ENCODE data around the gene MVK. TPM values are rescaled to one million over a fixed set of nuclear protein-coding genes. Genes with fewer than 3 reads are reported as not detected.
"Not testable (repeated sequence)": the region's sequence is repeated elsewhere in the genome, so short reads cannot be mapped to it uniquely, and the experiment has no call there.

Gene MVK
- total and polyA plus RNA-seq, 2 donors (not counting 1 experiment from before 2014, with no cell fraction given) = 18.8 to 22.1 TPM

DNA sequence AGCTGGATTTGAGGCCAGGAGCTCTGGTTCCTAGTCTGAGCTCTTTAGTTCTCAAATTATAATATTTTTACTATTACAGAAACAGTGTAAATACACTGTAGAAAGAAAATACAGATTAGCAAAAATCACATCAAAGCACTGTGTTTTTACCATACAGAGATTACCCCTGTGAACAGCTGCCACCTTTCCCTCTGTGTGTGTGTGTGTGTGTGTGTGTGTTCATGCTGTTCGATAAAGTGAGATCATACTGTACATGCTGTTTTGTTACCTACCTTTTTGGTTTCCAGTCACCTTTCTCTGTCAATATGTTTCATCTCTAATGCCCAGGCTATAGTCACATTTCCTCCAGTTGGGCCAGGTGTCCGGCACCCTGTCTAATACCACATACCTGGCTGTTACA is 26.9 kb downstream of the MVK start:
- Histone ChIP-seq H2AFZ (ENCODE audit: low read length) (no peak overlapping the region), H3K4me2 (ENCODE audit: extremely low read depth, insufficient read depth, low read length) (no peak overlapping the region), H4K20me1 (ENCODE audit: control insufficient read depth, extremely low read depth, insufficient read depth, low read length) (no peaks in the 10 kb centered on the region), H3K4me3 (replicated peaks in 1 of 4; ENCODE audit: control extremely low read depth in 1 of 4, insufficient read depth in 1 of 4, low read depth in 3 of 4, low read length in 4 of 4) (no peak overlapping the region), H3K4me1 (ENCODE audit: control insufficient read depth, extremely low read depth, insufficient read depth, low read length) (peaks cover 5% of the 10 kb centered on the region), H3K27ac (ENCODE audit: insufficient read depth, low read length) (no peak overlapping the region), H3K36me3 (ENCODE audit: control insufficient read depth, insufficient read depth, low read length) (no peaks in the 10 kb centered on the region), H3K79me2 (ENCODE audit: control insufficient read depth, insufficient read depth, low read length) (no peaks in the 10 kb centered on the region), H3K9ac (ENCODE audit: insufficient read depth, low read length) (no peak overlapping the region), H3K9me3 (ENCODE audit: control insufficient read depth, insufficient read depth, low read depth, low read length) (no peaks in the 10 kb centered on the region), H3K27me3 (ENCODE audit: control insufficient read depth, insufficient read depth, low read length) (peaks cover 2% of the 10 kb centered on the region)
- no peak for DNase-seq (ENCODE audit: low read depth in 2 of 2)
- TF ChIP-seq EZH2 (IDR thresholded peaks at IDR 0.05; ENCODE audit: low read length, missing control alignments) (no peak), CTCF (conservative IDR thresholded peaks at IDR 0.05 in 1 of 2, IDR thresholded peaks at IDR 0.05 in 1 of 2; ENCODE audit: low read depth in 1 of 2, low read length in 2 of 2) (no peak)

DNA sequence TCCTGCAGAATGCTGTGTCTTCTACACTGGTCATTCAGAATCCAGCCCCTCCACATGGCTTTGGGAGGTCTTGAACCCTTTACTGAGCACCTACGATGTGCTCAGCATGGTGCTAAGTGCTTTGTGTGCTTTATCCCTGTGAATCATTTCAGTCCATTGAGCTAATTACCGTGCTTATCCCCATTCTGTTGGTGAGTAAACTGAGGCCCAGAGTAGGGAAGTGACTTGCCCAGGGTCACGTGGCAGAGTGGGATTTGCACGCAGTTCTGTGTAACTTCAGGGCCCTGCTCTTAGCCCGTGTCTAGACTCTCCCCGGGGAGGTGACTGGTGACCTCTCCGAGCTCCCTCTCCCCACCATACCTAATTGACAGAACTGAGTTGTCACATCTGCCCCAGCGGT is 27.4 kb downstream of the MVK start:
- no peak for DNase-seq (ENCODE audit: low read depth in 2 of 2)
- H3K36me3 ChIP-seq (ENCODE audit: control insufficient read depth, insufficient read depth, low read length) = no peaks in the 10 kb centered on the region
- H3K4me1 ChIP-seq (ENCODE audit: control insufficient read depth, extremely low read depth, insufficient read depth, low read length) = peaks cover 5% of the 10 kb centered on the region
- H3K27me3 ChIP-seq (ENCODE audit: control insufficient read depth, insufficient read depth, low read length) = peaks cover 6% of the 10 kb centered on the region
- H3K9ac ChIP-seq (ENCODE audit: insufficient read depth, low read length) = no peak overlapping the region
- H3K4me3 ChIP-seq (replicated peaks in 1 of 4; ENCODE audit: control extremely low read depth in 1 of 4, insufficient read depth in 1 of 4, low read depth in 3 of 4, low read length in 4 of 4) = no peak overlapping the region
- no peaks in the 10 kb centered on the region for H4K20me1 ChIP-seq (ENCODE audit: control insufficient read depth, extremely low read depth, insufficient read depth, low read length)
- TF ChIP-seq EZH2 (IDR thresholded peaks at IDR 0.05; ENCODE audit: low read length, missing control alignments) (no peak), CTCF (conservative IDR thresholded peaks at IDR 0.05 in 1 of 2, IDR thresholded peaks at IDR 0.05 in 1 of 2; ENCODE audit: low read depth in 1 of 2, low read length in 2 of 2) (no peak)
- no peaks in the 10 kb centered on the region for H3K79me2 ChIP-seq (ENCODE audit: control insufficient read depth, insufficient read depth, low read length)
- H3K27ac ChIP-seq (ENCODE audit: insufficient read depth, low read length) = no peak overlapping the region
- no peaks in the 10 kb centered on the region for H3K9me3 ChIP-seq (ENCODE audit: control insufficient read depth, insufficient read depth, low read depth, low read length)
- H2AFZ ChIP-seq (ENCODE audit: low read length) = no peak overlapping the region
- H3K4me2 ChIP-seq (ENCODE audit: extremely low read depth, insufficient read depth, low read length) = no peak overlapping the region

GRCh38 chr12:109601557-109601956 is 28.0 kb downstream of the MVK start:
- Histone ChIP-seq H3K27me3 (ENCODE audit: control insufficient read depth, insufficient read depth, low read length) (peaks cover 6% of the 10 kb centered on the region), H3K9ac (ENCODE audit: insufficient read depth, low read length) (no peak overlapping the region), H3K79me2 (ENCODE audit: control insufficient read depth, insufficient read depth, low read length) (no peaks in the 10 kb centered on the region), H3K27ac (ENCODE audit: insufficient read depth, low read length) (no peak overlapping the region), H3K36me3 (ENCODE audit: control insufficient read depth, insufficient read depth, low read length) (no peaks in the 10 kb centered on the region), H3K4me3 (replicated peaks in 1 of 4; ENCODE audit: control extremely low read depth in 1 of 4, insufficient read depth in 1 of 4, low read depth in 3 of 4, low read length in 4 of 4) (no peak overlapping the region), H3K9me3 (ENCODE audit: control insufficient read depth, insufficient read depth, low read depth, low read length) (no peaks in the 10 kb centered on the region), H4K20me1 (ENCODE audit: control insufficient read depth, extremely low read depth, insufficient read depth, low read length) (no peaks in the 10 kb centered on the region), H3K4me1 (ENCODE audit: control insufficient read depth, extremely low read depth, insufficient read depth, low read length) (peaks cover 5% of the 10 kb centered on the region), H3K4me2 (ENCODE audit: extremely low read depth, insufficient read depth, low read length) (no peak overlapping the region), H2AFZ (ENCODE audit: low read length) (no peak overlapping the region)
- no peak for DNase-seq (ENCODE audit: low read depth in 2 of 2)
- TF ChIP-seq EZH2 (IDR thresholded peaks at IDR 0.05; ENCODE audit: low read length, missing control alignments) (no peak), CTCF (conservative IDR thresholded peaks at IDR 0.05 in 1 of 2, IDR thresholded peaks at IDR 0.05 in 1 of 2; ENCODE audit: low read depth in 1 of 2, low read length in 2 of 2) (no peak)

- not testable (repeated sequence) for H3K4me1 ChIP-seq (ENCODE audit: control insufficient read depth, extremely low read depth, insufficient read depth, low read length); H4K20me1 ChIP-seq (ENCODE audit: control insufficient read depth, extremely low read depth, insufficient read depth, low read length); H3K4me3 ChIP-seq (replicated peaks in 1 of 4; ENCODE audit: control extremely low read depth in 1 of 4, insufficient read depth in 1 of 4, low read depth in 3 of 4, low read length in 4 of 4); DNase-seq (ENCODE audit: low read depth in 2 of 2); H3K9ac ChIP-seq (ENCODE audit: insufficient read depth, low read length); H2AFZ ChIP-seq (ENCODE audit: low read length); H3K4me2 ChIP-seq (ENCODE audit: extremely low read depth, insufficient read depth, low read length); H3K79me2 ChIP-seq (ENCODE audit: control insufficient read depth, insufficient read depth, low read length); H3K9me3 ChIP-seq (ENCODE audit: control insufficient read depth, insufficient read depth, low read depth, low read length); H3K27ac ChIP-seq (ENCODE audit: insufficient read depth, low read length); H3K36me3 ChIP-seq (ENCODE audit: control insufficient read depth, insufficient read depth, low read length)
- H3K27me3 ChIP-seq (ENCODE audit: control insufficient read depth, insufficient read depth, low read length) = peaks cover 10% of the 10 kb centered on the region
These were observed 28.5 kb downstream of the MVK start for GRCh38 chr12:109602132-109602531.

Data from fibroblast of lung (primary cell).